SW480 (cell line): ENCODE results near the gene CRAT.

Experiments
- DNase-seq: peaks from one replicate; pipeline ENCODE4 v3.0.0-alpha.2; 2016; ENCODE audit warnings: low spot score

The CRAT gene

DNA sequence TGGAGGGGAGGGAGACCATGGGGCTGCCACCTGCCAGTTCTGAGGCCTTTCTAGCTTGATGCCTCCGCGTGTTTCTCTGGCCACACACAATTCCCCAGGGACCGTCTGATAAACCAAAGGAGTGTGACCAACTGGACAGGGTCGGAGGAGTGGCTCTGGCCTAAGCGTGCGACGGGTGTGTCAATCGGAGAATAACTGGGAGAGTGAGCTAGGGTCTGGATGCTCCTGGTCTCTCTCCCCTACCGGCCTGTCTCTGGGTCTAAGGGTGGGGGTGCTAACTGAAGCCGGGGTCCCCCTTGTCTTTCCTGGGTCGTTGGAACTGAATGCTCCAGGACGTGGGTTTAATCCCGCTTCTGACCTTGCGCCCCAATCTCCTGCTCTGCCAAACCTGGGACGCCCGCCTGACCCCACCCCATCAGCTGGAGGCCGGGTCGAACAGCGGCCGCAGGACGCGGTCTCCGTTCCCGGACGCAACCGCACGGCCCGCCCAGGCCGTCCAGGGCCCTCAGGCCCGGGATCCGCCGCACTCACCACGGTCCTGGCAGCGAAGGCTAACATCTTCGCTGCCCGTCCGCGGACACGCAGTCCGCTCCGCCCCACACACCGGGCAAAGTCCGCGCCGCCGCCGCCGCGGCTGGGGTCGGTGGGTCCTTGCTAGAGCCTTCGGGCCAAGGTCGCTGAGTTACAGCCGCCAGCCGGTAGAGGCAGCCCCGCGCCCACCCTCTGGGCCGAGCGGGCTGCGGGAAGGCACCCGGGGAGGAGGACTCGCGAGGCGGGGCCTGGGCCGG lies 447 bp downstream of the CRAT start:
- DNase-seq, result peak; percentile 26

GRCh38 chr9:129109537-129109903 lies 1.1 kb downstream of the CRAT start:
- DNase-seq, result peak; percentile 31

DNA sequence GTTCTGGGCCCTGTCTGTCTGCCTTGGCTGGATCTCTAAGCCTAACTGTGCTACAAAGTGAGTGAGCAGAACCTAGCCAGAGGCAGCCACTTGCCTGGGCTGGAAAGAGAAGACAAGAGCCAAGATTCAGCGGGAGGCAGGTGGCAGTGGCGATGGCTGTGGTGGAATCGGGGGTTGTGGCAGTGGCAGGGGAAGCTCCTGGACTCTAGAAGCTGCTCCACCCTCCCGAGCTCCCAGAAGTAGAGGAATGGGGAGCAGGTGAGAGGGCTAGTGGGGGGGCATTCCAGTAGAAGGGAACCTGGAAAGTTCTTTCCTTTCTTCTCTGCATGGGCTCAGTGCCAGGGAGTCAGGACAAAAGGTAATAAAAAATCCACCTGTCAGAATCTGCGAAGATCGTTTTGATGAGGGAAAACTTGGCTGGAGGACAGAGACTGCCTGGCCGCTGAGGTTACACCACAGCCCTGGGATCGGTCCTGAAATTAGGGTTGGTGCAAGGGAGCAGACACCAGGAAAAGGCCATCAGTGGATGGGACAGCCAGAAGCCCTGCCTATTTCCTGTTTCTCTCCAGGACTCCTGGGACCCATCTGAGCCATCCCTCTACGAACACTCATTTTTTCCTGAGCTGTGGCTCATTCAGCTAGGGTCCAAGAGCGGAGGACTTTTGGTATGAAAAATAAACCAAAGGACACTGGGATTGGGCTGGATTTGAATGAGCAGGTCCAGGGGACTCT lies 1.6 kb downstream of the CRAT start:
- DNase-seq, result peak; percentile 31

- no peak for DNase-seq
Measured at GRCh38 chr9:129108083-129108804, 2.3 kb downstream of the CRAT start.

- no peak for DNase-seq
Measured at GRCh38 chr9:129107651-129108050, 2.9 kb downstream of the CRAT start.

DNA sequence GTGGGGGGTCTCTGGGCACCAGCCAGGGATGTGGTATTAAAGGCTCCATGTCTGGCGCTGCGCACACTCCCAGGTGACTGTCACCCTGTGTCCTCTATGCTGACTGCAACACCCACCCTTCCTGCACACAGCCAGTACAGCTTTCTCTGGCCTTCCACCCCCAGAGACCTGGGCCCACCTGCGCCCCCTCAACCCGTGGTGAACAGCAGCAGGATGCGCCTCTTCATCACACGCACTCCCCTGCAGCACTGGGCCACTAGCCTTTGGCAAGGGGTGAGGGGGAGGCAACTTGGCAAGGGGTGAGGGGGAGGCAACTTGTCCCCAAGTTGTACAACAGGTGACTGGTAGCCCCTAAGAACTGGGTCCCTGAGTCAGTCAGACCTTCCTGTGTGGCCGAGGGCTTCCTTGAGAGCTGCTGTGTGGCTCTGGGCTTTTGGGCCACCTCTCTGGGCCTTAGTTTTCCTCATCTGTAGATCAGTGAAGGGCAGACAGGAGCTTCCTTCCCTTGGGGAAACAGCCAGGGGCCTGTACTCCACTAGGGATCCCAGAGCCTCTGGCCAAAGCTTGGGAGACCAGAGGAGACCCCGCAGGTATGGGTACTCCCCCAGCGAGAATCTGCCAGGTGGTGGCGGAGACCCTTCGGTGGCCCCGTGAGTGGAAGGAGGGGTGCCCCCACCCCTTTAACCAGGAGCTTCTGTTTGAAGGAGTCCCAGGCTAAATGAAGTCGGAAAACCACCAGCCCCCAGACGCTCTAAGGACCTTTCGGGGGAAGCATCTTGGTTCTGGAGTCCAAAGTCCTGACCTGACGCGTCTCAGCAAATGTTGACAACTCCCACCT lies 4.5 kb downstream of the CRAT start:
- DNase-seq, result no peak

GRCh38 chr9:129104051-129104450 lies 6.5 kb downstream of the CRAT start:
- no peak for DNase-seq

GRCh38 chr9:129103595-129103965 lies 7.0 kb downstream of the CRAT start:
- no peak for DNase-seq

DNA sequence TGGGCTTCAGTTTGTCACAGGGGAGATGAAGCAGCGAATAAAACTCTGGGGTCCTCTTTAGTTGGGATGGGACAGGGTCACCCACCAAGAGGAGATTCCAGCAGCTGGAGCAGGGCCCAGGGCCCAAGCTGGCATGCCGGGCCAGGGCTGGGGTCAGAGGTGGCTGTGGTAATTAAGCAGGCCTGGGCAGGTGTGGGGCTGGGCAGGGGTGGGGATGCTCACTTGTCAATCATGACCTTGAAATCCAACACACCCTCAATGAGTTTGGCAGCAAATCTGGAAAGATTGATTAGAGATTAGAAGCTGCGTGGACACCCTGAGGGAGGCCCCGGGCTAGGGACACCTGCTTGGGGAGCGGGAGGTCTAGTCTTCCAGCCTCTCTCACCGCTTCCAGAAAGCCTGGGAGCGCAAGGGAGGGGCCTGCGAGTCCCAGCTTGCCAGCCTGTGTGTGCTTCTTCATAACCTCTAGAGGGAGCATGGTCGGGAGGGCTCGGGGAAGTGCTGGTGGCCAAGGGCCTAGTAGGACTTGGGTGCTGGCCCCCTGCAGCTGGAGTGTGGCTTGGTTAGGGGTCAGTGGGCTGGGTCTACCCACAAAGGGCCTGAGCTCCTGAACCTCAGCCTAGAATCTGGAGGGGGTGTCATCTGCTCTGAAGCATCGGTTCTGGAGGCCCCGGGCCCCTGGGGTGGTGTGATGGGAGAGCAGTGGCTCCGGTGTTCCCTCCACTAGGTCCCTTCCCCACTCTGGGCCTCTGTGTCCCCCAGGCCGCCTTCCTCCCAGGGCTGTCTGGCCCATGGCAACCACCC lies 7.6 kb downstream of the CRAT start:
- peak; percentile 52 for DNase-seq

GRCh38 chr9:129102095-129102525 lies 8.5 kb downstream of the CRAT start:
- DNase-seq, result no peak

DNA sequence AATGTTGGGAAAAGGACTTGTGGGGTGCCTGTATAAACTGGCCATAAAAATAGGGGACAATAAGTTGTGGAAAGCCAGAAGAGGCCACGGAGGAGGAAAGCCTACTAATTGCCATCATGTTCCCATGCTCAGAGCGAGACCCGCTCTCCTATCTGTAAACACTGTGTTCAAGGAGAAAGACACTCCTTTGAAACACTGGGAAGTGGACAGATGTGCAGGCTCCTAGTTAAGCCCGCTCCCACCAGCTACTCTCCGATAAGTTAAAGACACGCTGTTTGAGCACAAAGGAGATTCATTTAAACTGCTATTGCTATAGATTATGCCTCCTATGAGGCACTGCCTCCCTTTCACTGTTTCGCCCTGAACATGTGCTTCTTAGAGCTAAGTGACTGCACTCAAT lies 9.3 kb downstream of the CRAT start:
- DNase-seq, result no peak

DNA sequence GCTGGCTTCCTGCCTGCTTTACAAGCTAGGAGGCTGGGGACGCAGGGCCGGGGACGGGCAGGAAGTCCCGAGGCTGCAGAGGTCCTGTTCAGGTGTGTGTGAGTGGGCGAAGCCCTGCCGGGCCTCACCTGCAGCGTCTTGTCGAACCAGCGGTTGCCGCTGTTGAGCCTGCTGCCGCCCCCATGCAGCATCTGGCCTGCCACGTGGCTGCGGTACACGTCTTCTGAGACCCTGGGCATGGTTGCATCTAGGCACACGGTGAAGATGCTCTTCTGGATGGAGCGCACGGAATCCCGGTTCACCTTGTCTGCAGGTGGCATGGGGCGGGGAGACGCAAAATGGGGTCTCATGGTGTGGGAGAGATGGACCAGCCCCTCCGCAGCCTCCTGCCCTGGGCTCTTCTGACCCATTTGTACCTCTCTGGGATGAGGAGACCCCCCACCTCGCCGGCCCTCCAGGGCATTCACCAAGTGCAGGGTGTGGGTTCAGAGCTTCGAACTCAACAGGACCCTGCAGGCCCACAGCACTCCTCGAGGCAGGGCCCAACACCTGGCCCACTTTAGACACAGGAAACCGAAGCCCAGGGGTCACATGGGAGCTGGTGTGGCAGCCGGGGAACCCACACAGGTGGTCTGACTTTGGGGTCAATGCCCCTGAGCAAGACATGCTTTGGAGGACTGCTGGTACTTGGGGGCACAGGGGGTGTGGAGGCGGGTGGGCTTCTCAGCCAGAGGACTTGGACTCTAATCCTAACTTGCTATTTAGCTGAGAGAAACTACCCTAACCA lies 10.0 kb downstream of the CRAT start:
- DNase-seq, result no peak

DNA sequence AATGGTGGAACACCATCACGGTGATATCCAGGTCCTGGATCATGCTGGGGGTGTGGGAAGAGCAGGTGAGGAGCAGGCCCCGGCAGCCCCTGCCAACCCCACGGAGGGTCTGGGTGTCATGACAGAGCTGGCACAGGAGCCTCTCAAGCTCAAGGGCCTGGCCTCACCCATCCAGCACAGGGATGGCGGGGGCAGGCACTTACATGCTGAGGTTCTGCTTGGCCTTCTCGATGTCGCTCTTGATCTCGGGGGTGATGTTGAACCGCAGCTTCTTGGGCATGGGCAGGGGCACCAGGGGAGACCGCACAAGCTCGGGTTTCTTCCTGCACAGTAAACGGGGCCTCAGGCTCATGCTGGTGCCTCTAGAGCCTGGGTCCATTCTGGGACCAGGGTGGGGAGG lies 12.3 kb downstream of the CRAT start:
- DNase-seq, result no peak

GRCh38 chr9:129097671-129098306 lies 12.8 kb downstream of the CRAT start:
- no peak for DNase-seq

DNA sequence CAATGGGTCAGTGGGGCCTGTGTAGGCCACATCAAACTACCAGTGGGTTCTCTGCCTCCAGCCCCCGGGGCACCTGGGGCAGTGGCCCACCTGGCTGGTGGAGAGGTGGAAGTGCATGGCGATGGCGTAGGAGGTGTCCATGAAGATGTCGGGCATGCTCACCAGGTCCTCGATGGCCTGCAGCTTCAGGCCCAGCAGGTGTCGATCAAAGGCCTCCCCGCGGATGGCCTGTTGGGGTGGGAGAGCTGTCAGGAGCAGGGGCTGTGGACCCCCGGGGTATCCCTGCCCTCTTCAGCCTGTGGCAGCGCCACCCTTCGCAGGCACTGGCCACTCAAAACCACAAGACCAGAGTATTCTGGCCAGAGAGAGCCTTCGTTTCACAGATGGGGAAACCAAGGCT lies 14.7 kb downstream of the CRAT start:
- no peak for DNase-seq

DNA sequence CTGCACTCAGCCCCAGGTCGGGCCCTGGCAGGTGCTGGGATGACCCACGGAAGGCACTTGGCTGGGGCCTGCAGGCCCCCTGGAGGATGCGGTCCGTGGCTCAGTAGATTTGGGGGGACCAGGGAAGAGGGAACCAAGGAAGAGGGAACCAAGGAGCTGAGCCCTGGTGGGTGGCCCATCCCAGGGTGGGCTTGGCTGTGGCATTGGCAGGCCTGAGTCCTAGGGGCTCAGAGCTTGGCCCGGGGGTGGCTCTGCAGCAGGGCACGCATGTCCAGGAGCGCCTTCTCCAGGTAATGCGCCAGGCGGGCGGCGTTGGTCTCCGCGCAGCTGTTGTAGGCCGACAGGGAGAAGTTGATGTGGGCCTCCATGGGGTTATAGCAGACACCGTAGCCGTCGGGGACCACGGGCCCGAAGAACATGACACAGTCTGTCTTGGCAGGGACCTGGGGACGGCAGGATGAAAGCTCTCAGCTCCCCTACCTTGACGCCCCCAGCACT lies 15.4 kb downstream of the CRAT start:
- no peak for DNase-seq

DNA sequence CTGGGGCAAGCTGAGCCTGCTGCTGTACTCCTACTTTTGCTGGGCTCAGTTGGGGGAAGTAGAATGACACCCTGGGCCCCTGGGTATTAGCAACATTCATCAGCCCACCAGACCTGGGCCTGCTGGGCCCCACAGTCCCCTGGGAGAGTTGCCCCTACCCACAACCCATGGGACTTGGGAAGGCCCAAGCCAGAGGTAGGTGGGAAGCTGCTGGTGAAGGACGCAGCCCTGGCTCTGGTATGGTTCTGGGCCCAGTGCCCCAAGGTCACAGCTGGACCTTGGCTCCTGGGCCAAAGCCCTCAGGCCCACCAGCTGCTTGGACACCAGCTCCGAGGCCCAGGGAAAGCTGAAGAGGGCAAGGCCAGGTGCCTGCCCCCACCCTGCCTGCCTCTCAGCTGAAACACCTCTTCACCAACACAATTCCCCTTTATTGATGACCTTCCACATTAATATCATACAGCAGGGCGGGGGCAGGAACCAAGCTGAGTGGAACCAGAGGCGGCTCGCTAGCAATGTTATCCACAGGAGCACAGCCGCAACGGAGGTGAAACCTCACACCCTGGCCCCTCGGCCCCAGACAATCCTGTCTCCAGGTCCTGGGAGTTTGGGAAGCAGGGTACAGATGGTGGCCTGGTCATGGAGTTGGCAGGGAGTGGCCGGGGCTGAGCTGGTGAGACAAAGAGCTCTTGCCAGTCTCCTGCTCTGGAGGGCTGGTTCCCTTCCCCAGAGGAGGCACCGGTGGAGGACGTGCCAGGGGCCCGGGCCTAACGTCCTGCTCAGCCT lies 16.0 kb downstream of the CRAT start:
- DNase-seq, result no peak

DNA sequence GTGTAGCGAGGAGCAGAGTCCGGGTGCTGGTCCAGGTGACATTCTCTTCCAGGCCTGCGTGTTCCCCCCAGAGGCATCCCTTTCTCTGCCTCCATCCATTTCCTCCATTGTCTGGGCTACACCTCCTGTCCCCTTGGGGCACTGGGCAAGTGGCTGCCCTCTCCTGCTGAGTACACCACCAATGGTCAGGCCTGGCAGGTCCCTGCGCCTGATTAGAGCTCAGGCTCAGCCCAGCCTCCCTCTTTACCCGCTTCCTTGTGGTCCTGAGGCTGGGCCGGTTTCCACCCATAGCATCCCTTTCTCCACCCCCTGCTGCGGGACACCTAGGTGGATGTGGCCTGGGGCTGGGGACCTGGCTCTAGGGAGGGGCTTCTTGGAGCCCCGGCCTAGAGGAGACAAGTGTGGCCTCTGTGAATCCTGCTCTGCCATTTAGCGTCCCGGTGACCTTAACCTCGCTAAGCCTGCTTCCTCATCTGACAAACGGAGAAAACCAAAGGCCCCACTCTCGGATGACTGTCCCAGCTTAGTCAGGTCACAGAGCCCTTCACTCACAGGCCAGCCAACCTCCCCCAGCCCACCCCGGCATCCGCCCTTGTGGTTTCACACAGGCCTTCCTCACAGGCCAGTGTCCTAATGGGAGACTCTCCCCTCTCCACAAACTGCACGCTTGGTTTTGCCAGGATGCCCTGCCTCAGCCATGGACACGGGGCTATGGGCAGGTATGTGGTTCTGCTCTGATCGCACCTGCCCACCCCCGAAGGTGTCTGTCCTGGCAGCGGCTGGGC lies 16.8 kb downstream of the CRAT start:
- DNase-seq, result no peak
